ENCODE results near the gene GAGE10.

- TF ChIP-seq CTCF (conservative IDR thresholded peaks at IDR 0.05; ENCODE audit: low read length) (no peak), EZH2phosphoT487 (IDR thresholded peaks at IDR 0.05; ENCODE audit: borderline replicate concordance, low read depth, low read length) (no peak)
These were observed 34.3 kb upstream of the GAGE10 start for GRCh38 chrX:49269010-49269766.

Data from OCI-LY7 (cell line).